CD4-positive, CD25-positive, alpha-beta regulatory T cell (primary cell): ENCODE data around the gene CDC7. TPM values are rescaled to one million over a fixed set of nuclear protein-coding genes. Genes with fewer than 3 reads are reported as not detected.

Experiments used
- ATAC-seq, 2 donors: fragments of 150-1000 bp; cut with Tn5 transposase; one replicate each; pipeline ENCODE4 v1.10.0; 2021; ENCODE audit warnings: low read depth in 2 of 2, moderate number of reproducible peaks in 2 of 2, moderate library complexity in 1 of 2
- DNase-seq, 3 donors: peaks; one replicate each; pipeline versions ENCODE4 v3.0.0 to v3.0.0-alpha.2; 2012 to 2022; ENCODE audit warnings: mixed read lengths in 1 of 3
- H3K27ac ChIP-seq: one replicate; pipeline ENCODE4 v1.7.0; 2013; ENCODE audit warnings: mild to moderate bottlenecking, low read length; ENCODE audit not compliant: insufficient read depth, poor library complexity, severe bottlenecking
- H3K27me3 ChIP-seq: one replicate; pipeline ENCODE4 v1.7.0; 2013; ENCODE audit warnings: low read length; ENCODE audit not compliant: control insufficient read depth, insufficient read depth
- H3K36me3 ChIP-seq: one replicate; pipeline ENCODE4 v1.7.0; 2013; ENCODE audit warnings: mild to moderate bottlenecking, low read length, moderate library complexity; ENCODE audit not compliant: control insufficient read depth, insufficient read depth
- H3K4me1 ChIP-seq: 2 replicates; pipeline ENCODE4 v1.7.0; 2013; ENCODE audit warnings: mild to moderate bottlenecking, low read length; ENCODE audit not compliant: insufficient read depth, control insufficient read depth, poor library complexity, severe bottlenecking
- H3K4me3 ChIP-seq: one replicate; pipeline ENCODE4 v1.7.0; 2013; ENCODE audit warnings: low read depth, mild to moderate bottlenecking, low read length, moderate library complexity
- H3K9me3 ChIP-seq, 2 experiments: 1 replicate in 1 of 2; 2 replicates in 1 of 2; pipeline ENCODE4 v1.7.0; 2013; ENCODE audit warnings: low read length in 2 of 2, mild to moderate bottlenecking in 1 of 2, moderate library complexity in 1 of 2; ENCODE audit not compliant: control insufficient read depth in 2 of 2
- H3K27ac Mint-ChIP-seq, 3 donors: one replicate each; pipeline ENCODE4 v1.8.0; 2020 to 2022; ENCODE audit warnings: mild to moderate bottlenecking in 3 of 3, mixed read lengths in 3 of 3, moderate library complexity in 2 of 3
- H3K27me3 Mint-ChIP-seq: one replicate; pipeline ENCODE4 v1.8.0; 2022; ENCODE audit warnings: mild to moderate bottlenecking, mixed read lengths
- H3K36me3 Mint-ChIP-seq: one replicate; pipeline ENCODE4 v1.8.0; 2020; ENCODE audit warnings: mixed read lengths
- H3K4me1 Mint-ChIP-seq, 4 donors: one replicate each; pipeline ENCODE4 v1.8.0; 2020 to 2022; ENCODE audit warnings: mixed read lengths in 4 of 4, mild to moderate bottlenecking in 1 of 4
- H3K4me3 Mint-ChIP-seq, 4 donors: one replicate each; pipeline ENCODE4 v1.8.0; 2020 to 2022; ENCODE audit warnings: mild to moderate bottlenecking in 4 of 4, mixed read lengths in 4 of 4, moderate library complexity in 3 of 4
- H3K9me3 Mint-ChIP-seq, 7 donors: one replicate each; pipeline ENCODE4 v1.8.0; 2020 to 2022; ENCODE audit warnings: mixed read lengths in 7 of 7, mild to moderate bottlenecking in 3 of 7, moderate library complexity in 2 of 7
- polyA plus RNA-seq, 4 donors: library from polyadenylated mRNA; unstranded; fragments of 300-500 nt; fragmentation: Illumina TruSeq; gene quantifications; one replicate each; pipeline ENCODE4 v1.2.3, GENCODE V29; 2021
- total RNA-seq: library from RNA; stranded (reverse); gene quantifications from one replicate; pipeline ENCODE4 v1.2.3, GENCODE V29; 2022

CDC7 gene
- total and polyA plus RNA-seq, 5 donors from 2014 or later: 3.9 to 7.9 (median 6.2) TPM

DNA sequence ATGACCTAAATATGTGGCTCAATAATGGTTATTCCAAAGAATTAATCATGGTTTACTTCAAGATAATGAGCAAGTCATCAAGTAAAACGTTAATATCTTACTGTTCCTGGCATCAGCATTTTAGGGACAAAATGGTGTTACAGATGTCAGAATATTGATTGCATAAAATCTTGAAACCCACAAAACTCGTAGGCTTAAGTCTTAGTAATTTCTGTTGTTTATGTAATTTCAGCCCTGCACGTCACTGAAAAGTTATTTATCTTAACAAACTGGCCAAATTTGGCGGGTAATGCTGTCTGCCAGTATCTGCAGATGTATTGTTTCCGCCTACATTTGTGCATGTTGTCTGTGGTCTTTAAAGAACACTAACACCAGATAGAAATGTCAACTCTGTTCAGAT, 25.8 kb downstream of the CDC7 start:
- H3K4me3 Mint-ChIP-seq: no peak overlapping the region

DNA sequence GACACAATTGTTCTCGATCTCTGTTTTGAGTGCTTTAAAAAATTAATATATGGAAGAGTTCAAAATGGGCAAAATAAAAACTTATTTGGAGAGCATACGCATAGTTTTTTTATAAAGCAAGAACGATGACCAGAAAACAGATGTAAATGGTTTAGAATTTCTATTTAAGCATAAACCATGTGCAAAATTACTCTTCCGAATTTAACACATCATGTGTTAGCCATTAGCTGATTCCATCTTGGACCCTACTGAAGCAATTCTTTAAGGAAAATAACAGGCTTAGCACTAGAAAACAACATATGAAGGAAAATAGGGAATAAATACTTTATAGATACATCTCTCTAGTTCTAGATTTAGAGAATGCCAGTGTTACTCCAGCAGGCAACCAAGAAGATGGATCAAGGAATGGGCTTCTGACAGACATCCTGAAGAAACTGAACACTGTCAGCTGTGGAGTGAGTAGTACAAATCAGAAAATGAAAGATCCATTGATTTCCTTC, 26.7 kb downstream of the CDC7 start:
- ATAC-seq (no peak), DNase-seq (no peak)
- Histone ChIP-seq H3K4me1 (no peaks in the 10 kb centered on the region), H3K27me3 (no peaks in the 10 kb centered on the region), H3K27ac (no peak overlapping the region), H3K4me3 (no peak overlapping the region), H3K36me3 (no peaks in the 10 kb centered on the region), H3K9me3 (no peaks in the 10 kb centered on the region)
- H3K27me3 Mint-ChIP-seq: no peaks in the 10 kb centered on the region
- no peak overlapping the region for H3K4me3 Mint-ChIP-seq
- no peaks in the 10 kb centered on the region for H3K9me3 Mint-ChIP-seq
- H3K36me3 Mint-ChIP-seq: no peaks in the 10 kb centered on the region
- H3K27ac Mint-ChIP-seq: no peak overlapping the region
- H3K4me1 Mint-ChIP-seq: peaks cover 10 to 38% (median 19%) of the 10 kb centered on the region in 4 donors

More for the DNA sequence above, 25.8 kb downstream of the CDC7 start:
- DNase-seq (no peak), ATAC-seq (no peak)
- no peaks in the 10 kb centered on the region for H3K36me3 ChIP-seq
- H3K27ac ChIP-seq: no peak overlapping the region
- no peaks in the 10 kb centered on the region for H3K9me3 Mint-ChIP-seq
- no peak overlapping the region for H3K4me3 ChIP-seq
- no peaks in the 10 kb centered on the region for H3K27me3 ChIP-seq
- no peaks in the 10 kb centered on the region for H3K36me3 Mint-ChIP-seq
- H3K9me3 ChIP-seq: no peaks in the 10 kb centered on the region
- H3K27me3 Mint-ChIP-seq: no peaks in the 10 kb centered on the region
- H3K4me1 Mint-ChIP-seq: peaks cover 10 to 42% (median 20%) of the 10 kb centered on the region in 4 donors
- H3K4me1 ChIP-seq: no peaks in the 10 kb centered on the region
- H3K27ac Mint-ChIP-seq: no peak overlapping the region

- no peak overlapping the region for H3K4me3 Mint-ChIP-seq
These were observed 27.1 kb downstream of the CDC7 start for GRCh38 chr1:91527781-91528180.

GRCh38 chr1:91529856-91530255, 29.2 kb downstream of the CDC7 start:
- no peak for DNase-seq
- no peaks in the 10 kb centered on the region for H3K9me3 ChIP-seq
- H3K4me3 Mint-ChIP-seq: no peak overlapping the region
- no peak for ATAC-seq
- peaks cover 5 to 24% (median 11%) of the 10 kb centered on the region in 4 donors for H3K4me1 Mint-ChIP-seq
- peak overlapping the region in 1 of 3 donors; percentile 23 for H3K27ac Mint-ChIP-seq
- H3K27me3 Mint-ChIP-seq: no peaks in the 10 kb centered on the region
- no peak overlapping the region for H3K4me3 ChIP-seq
- no peaks in the 10 kb centered on the region for H3K4me1 ChIP-seq
- no peaks in the 10 kb centered on the region for H3K27me3 ChIP-seq
- no peaks in the 10 kb centered on the region for H3K36me3 ChIP-seq
- no peaks in the 10 kb centered on the region for H3K9me3 Mint-ChIP-seq
- H3K27ac ChIP-seq: no peak overlapping the region
- no peaks in the 10 kb centered on the region for H3K36me3 Mint-ChIP-seq

More at GRCh38 chr1:91527781-91528180, 27.1 kb downstream of the CDC7 start:
- Histone ChIP-seq H3K27me3 (no peaks in the 10 kb centered on the region), H3K27ac (no peak overlapping the region), H3K4me1 (no peaks in the 10 kb centered on the region), H3K9me3 (no peaks in the 10 kb centered on the region), H3K4me3 (no peak overlapping the region), H3K36me3 (no peaks in the 10 kb centered on the region)
- DNase-seq (no peak), ATAC-seq (no peak)
- Mint-ChIP-seq H3K9me3 (no peaks in the 10 kb centered on the region), H3K27ac (no peak overlapping the region), H3K27me3 (no peaks in the 10 kb centered on the region), H3K36me3 (no peaks in the 10 kb centered on the region), H3K4me1 (peaks cover 8 to 33% (median 16%) of the 10 kb centered on the region in 4 donors)

DNA sequence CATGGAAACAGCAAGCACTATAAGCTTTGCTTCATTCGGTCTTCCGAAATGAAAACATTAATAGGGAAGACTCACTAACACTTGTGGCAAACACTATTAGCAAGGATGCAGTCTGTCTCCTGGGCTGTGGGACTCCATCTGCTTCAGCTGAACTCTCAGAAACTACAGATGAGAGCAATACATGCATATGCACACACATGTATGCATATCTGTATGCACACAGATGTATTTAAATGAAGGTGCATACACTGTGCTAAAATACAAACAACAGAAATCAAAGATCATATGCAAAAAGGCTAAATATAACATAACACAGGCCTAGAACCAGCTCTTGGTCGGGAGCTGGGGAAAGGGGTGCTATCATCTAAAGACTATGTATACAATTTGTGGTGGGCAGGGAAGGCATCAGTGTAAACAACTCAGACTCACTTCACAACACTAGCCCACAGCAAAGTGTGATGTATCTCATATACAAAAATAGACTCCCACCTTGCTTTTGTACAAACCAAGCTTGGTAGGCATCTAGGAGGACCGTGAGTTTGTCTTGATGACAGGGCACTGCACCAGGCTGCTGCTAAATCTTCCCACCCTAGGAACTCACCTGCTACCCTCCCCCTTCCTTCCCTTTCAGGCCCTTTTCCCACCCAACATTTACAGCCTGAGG, 32.8 kb downstream of the CDC7 start:
- Histone ChIP-seq H3K36me3 (no peaks in the 10 kb centered on the region), H3K4me3 (no peak overlapping the region), H3K27me3 (no peaks in the 10 kb centered on the region), H3K4me1 (no peaks in the 10 kb centered on the region), H3K27ac (no peak overlapping the region), H3K9me3 (no peaks in the 10 kb centered on the region)
- Mint-ChIP-seq H3K4me1 (peaks cover 5 to 17% (median 13%) of the 10 kb centered on the region in 4 donors), H3K27me3 (no peaks in the 10 kb centered on the region), H3K36me3 (no peaks in the 10 kb centered on the region), H3K27ac (peak overlapping the region in 1 of 3 donors; percentile 47), H3K9me3 (peaks cover 0 to 3% (median 0%) of the 10 kb centered on the region in 7 donors), H3K4me3 (no peak overlapping the region)
- DNase-seq (no peak), ATAC-seq (no peak)

DNA sequence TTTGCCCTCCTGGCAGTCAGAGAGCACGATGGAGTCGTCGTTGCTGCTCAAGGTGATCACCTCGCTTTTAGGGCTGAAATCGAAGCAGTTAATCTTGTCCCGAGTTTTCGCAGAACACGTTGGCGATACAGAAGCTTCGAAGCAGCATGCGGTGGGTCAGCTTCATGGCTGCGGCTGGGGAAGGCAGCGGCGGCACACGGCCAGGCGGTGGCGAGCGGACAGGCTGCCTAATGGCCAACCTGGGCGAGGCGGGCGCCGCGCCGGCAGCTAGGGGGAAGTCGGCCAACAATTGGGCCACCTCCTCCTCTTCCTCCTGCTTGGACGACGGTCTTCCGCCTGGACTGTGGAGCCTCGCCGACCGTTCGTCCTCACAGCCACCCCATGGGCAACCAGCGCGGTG, 34.8 kb downstream of the CDC7 start:
- no peak overlapping the region for H3K4me3 Mint-ChIP-seq
- H3K36me3 Mint-ChIP-seq: no peaks in the 10 kb centered on the region
- H3K4me3 ChIP-seq: no peak overlapping the region
- H3K9me3 Mint-ChIP-seq: peaks cover 0 to 3% (median 0%) of the 10 kb centered on the region in 7 donors
- H3K27me3 ChIP-seq: no peaks in the 10 kb centered on the region
- peaks cover 5 to 14% (median 7%) of the 10 kb centered on the region in 4 donors for H3K4me1 Mint-ChIP-seq
- ATAC-seq (no peak), DNase-seq (no peak)
- H3K4me1 ChIP-seq: no peaks in the 10 kb centered on the region
- no peaks in the 10 kb centered on the region for H3K9me3 ChIP-seq
- no peak overlapping the region for H3K27ac ChIP-seq
- H3K27me3 Mint-ChIP-seq: peaks cover 5% of the 10 kb centered on the region
- no peak overlapping the region for H3K27ac Mint-ChIP-seq
- H3K36me3 ChIP-seq: no peaks in the 10 kb centered on the region

- no peak for DNase-seq
- H3K27ac Mint-ChIP-seq: peak overlapping the region in 1 of 3 donors; percentile 42
- Histone ChIP-seq H3K4me1 (peaks cover 6% of the 10 kb centered on the region), H3K27ac (no peak overlapping the region), H3K36me3 (no peaks in the 10 kb centered on the region), H3K27me3 (no peaks in the 10 kb centered on the region), H3K9me3 (no peaks in the 10 kb centered on the region), H3K4me3 (no peak overlapping the region)
- H3K9me3 Mint-ChIP-seq: peaks cover 0 to 3% (median 0%) of the 10 kb centered on the region in 7 donors
- H3K36me3 Mint-ChIP-seq: no peaks in the 10 kb centered on the region
- H3K4me3 Mint-ChIP-seq: no peak overlapping the region
- H3K27me3 Mint-ChIP-seq: peaks cover 5% of the 10 kb centered on the region
- ATAC-seq: no peak
- H3K4me1 Mint-ChIP-seq: peaks cover 7 to 16% (median 12%) of the 10 kb centered on the region in 4 donors
These were observed 36.8 kb downstream of the CDC7 start for GRCh38 chr1:91537281-91537986.
